ENCODE results near the gene PLA2G12B. TPM values are rescaled to one million over a fixed set of nuclear protein-coding genes. Genes with fewer than 3 reads are reported as not detected.

PLA2G12B gene
- total and polyA plus RNA-seq, 12 donors = 0.06 to 0.92 (median 0.52) TPM; not detected in 7

- Histone ChIP-seq H3K27me3 (no peaks in the 10 kb centered on the region), H3K27ac (no peak overlapping the region), H3K36me3 (no peaks in the 10 kb centered on the region), H3K4me3 (no peak overlapping the region), H3K4me1 (no peaks in the 10 kb centered on the region), H3K9me3 (peaks cover 0 to 54% (median 30%) of the 10 kb centered on the region in 11 donors)
- ATAC-seq = peak in 3 of 8 donors; percentile 19 to 72 (median 27)
- no peak for TF ChIP-seq CTCF (IDR thresholded peaks at IDR 0.05)
- 81 to 96% methylated on average over 4 of the region's 4 CpGs for WGBS, 2 donors
- no peak for DNase-seq
- intact Hi-C loops (cut with DNase I) = no loop called here
Observed at GRCh38 chr10:72981028-72981881, 26.6 kb upstream of the PLA2G12B start.

GRCh38 chr10:72980348-72980747 is 25.7 kb upstream of the PLA2G12B start:
- Histone ChIP-seq H3K36me3 (no peaks in the 10 kb centered on the region), H3K4me3 (no peak overlapping the region), H3K27me3 (no peaks in the 10 kb centered on the region), H3K27ac (no peak overlapping the region), H3K4me1 (no peaks in the 10 kb centered on the region), H3K9me3 (peaks cover 0 to 63% (median 36%) of the 10 kb centered on the region in 11 donors)
- no peak for TF ChIP-seq CTCF (IDR thresholded peaks at IDR 0.05)
- WGBS, 2 donors = 95 to 96% methylated on average over 2 of the region's 2 CpGs
- intact Hi-C loops (cut with DNase I) = no loop called here
- peak in 1 of 8 donors; percentile 39 for ATAC-seq
- DNase-seq = no peak

- intact Hi-C loops (cut with DNase I) = no loop called here
- no peak for DNase-seq
- no peaks in the 10 kb centered on the region for H3K27me3 ChIP-seq
- no peak overlapping the region for H3K27ac ChIP-seq
- no peaks in the 10 kb centered on the region for H3K36me3 ChIP-seq
- peaks cover 0 to 68% (median 40%) of the 10 kb centered on the region in 11 donors for H3K9me3 ChIP-seq
- ATAC-seq = no peak
- no peak overlapping the region for H3K4me3 ChIP-seq
- H3K4me1 ChIP-seq = no peaks in the 10 kb centered on the region
- no peak for TF ChIP-seq CTCF (IDR thresholded peaks at IDR 0.05)
Observed at GRCh38 chr10:72979709-72980108, 25.1 kb upstream of the PLA2G12B start.

GRCh38 chr10:72976886-72977285 is 22.3 kb upstream of the PLA2G12B start:
- intact Hi-C loops (cut with DNase I) = no loop called here
- no peak for DNase-seq
- H3K27ac ChIP-seq = no peak overlapping the region
- H3K36me3 ChIP-seq = no peaks in the 10 kb centered on the region
- H3K27me3 ChIP-seq = no peaks in the 10 kb centered on the region
- no peaks in the 10 kb centered on the region for H3K4me1 ChIP-seq
- no peak overlapping the region for H3K4me3 ChIP-seq
- WGBS, 2 donors = 91 to 95% methylated on average over 1 of the region's 1 CpG
- ATAC-seq = no peak
- peaks cover 0 to 64% (median 34%) of the 10 kb centered on the region in 11 donors for H3K9me3 ChIP-seq
- no peak for TF ChIP-seq CTCF (IDR thresholded peaks at IDR 0.05)
